SH-SY5Y (cell line): ENCODE measurements around the gene ADGRD2.

Experiments used
- GATA2 ChIP-seq: IDR thresholded peaks from 2 replicates; pipeline ENCODE4 v1.6.1; 2011; ENCODE audit warnings: mild to moderate bottlenecking, low read depth, low read length
- GATA3 ChIP-seq: IDR thresholded peaks from 2 replicates; pipeline ENCODE4 v1.6.1; 2011; ENCODE audit warnings: low read depth, mild to moderate bottlenecking, low read length, moderate library complexity

Gene ADGRD2

DNA sequence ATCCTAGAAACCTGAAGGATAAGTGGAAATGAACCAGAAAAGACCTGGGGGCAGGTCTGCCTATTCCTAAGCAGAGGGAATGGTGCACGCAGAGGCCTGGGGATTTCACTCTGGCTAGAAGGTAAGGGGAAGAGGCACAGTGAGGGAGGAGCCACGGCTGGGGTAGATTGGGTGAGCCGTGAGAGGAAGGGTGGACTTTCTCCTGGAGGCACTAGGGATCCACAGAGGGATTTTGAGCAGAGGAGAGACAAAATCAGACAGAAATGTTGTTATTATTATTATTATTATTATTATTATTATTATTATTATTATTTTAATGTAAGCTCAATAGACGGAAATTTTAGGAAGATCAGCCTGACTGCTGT, 3.0 kb upstream of the ADGRD2 start:
- no peak for TF ChIP-seq GATA2
- no peak for TF ChIP-seq GATA3

- TF ChIP-seq GATA3 (no peak), GATA2 (no peak)
These were observed 2.2 kb upstream of the ADGRD2 start for GRCh38 chr9:124448019-124448418.

GRCh38 chr9:124449381-124450151, 685 bp upstream of the ADGRD2 start:
- TF ChIP-seq GATA2 = no peak
- no peak for TF ChIP-seq GATA3

GRCh38 chr9:124450931-124451661, 845 bp downstream of the ADGRD2 start:
- TF ChIP-seq GATA3 (no peak), GATA2 (no peak)

DNA sequence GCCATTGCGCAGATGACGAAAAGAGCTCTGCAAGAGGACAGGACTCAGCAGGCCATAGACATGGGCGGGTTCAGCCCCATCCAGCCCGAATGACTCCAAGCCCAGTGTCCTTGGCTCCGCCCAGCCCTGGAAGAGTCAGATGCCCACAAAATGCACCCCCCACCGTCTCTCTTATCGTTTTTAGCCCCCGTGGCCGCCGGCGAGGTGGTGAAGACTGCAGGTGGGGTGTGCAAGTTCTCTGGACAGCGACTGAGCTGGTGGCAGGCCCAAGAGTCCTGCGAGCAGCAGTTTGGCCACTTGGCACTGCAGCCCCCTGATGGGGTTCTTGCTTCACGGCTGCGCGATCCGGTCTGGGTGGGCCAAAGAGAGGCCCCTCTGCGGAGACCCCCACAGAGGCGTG, 2.1 kb downstream of the ADGRD2 start:
- TF ChIP-seq GATA2 = no peak
- no peak for TF ChIP-seq GATA3

DNA sequence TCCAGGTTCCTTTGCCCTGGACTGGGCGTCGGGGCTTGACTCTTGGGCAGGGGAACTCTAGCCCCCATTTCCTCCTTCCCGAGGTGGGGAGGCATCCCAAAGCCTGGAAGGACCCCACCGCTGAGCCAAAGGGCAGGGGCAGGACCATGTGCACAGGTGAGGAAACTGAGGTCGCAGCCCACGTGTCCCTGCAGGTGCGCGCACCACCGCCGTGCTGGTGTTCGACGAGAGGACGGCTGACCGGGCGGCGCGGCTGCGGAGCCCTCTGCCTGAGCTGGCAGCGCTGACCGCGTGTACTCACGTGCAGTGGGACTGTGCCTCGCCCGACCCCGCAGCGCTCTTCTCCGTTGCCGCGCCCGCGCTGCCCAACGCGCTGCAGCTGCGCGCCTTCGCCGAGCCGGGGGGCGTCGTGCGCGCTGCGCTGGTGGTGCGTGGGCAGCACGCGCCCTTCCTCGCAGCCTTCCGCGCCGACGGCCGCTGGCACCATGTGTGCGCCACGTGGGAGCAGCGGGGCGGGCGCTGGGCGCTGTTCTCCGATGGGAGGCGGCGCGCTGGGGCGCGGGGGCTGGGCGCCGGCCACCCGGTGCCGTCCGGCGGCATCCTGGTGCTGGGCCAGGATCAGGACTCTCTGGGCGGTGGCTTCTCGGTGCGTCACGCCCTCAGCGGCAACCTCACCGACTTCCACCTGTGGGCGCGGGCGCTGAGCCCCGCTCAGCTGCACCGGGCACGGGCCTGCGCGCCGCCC, 2.8 kb downstream of the ADGRD2 start:
- TF ChIP-seq GATA2 (no peak), GATA3 (no peak)

GRCh38 chr9:124453586-124454191, 3.4 kb downstream of the ADGRD2 start:
- no peak for TF ChIP-seq GATA3
- no peak for TF ChIP-seq GATA2

DNA sequence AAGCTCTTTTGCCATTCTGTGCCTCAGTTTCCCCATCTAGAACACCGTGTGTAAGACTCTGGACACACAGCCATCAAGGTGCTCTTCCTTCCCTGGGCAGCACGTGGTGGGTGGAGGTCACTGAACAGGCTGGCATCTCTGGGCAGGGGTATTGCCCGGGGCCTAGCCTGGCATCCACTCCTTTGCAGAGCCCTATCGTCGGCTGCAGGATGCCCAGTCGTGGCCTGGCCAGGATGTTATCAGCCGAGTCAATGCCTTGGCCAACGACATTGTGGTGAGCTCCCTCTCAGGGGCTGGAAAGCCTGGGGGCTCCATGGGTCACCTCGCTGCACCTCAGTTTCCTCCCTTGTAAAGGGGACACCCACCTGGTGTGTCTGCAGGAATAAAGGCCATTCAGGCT, 4.0 kb downstream of the ADGRD2 start:
- TF ChIP-seq GATA2 (no peak), GATA3 (no peak)

- no peak for TF ChIP-seq GATA2
- no peak for TF ChIP-seq GATA3
These were observed 4.7 kb downstream of the ADGRD2 start for GRCh38 chr9:124454791-124455443.

DNA sequence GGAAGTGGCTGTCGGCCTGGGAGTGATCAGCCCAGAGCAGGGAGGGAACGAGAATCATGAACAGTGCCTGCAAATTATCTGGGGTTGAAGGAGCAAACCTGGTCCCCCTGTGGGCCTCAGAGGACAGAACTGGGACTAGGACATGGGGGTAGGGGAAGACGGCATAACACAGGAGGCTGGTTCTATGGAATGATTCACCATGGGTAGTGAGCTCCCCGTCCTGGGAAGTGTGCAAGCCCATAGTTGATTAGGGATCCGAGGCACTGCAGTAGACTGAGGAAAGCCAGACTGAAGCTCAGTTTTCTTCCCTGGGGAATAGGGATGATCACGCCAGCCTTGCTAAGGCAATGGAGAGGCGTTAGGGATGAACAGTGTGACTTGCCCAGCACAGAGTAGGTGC, 5.6 kb downstream of the ADGRD2 start:
- no peak for TF ChIP-seq GATA3
- no peak for TF ChIP-seq GATA2

DNA sequence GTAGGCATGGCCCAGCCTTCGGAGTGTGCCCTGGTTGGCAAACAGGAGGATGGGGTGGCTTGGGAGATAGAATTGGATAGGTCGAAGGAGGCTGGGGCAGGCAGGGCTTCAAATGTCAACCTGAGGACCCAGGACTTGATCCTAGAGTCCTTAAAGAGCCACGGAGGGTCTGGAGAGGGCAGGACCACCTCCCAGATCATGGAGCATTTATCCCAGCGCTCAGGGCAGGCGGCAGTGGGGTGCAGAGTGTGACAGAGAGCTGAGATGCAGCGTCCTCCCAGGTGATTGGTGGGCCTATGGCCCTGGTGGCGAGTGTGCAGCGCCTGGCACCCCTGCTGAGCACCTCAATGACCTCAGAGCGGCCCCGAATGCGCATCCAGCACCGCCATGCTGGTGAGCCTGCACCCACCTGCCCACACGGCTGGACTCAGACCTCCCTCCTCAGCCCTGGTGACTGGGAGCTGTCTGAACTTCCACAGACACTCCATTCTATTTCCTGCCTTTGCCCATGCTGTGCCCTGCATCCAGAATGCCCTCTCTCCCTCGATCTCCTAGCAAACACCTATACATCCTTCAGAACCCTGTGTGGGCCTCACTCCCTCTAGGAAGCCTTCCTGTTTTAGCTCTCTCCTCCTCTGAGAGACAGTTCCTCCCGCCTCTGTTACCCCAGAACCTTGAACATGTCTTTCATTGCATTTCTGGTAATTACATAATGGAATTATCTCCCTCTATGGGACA, 6.3 kb downstream of the ADGRD2 start:
- TF ChIP-seq GATA2 = no peak
- TF ChIP-seq GATA3 = no peak

GRCh38 chr9:124457079-124457886, 7.0 kb downstream of the ADGRD2 start:
- TF ChIP-seq GATA2 (no peak), GATA3 (no peak)

DNA sequence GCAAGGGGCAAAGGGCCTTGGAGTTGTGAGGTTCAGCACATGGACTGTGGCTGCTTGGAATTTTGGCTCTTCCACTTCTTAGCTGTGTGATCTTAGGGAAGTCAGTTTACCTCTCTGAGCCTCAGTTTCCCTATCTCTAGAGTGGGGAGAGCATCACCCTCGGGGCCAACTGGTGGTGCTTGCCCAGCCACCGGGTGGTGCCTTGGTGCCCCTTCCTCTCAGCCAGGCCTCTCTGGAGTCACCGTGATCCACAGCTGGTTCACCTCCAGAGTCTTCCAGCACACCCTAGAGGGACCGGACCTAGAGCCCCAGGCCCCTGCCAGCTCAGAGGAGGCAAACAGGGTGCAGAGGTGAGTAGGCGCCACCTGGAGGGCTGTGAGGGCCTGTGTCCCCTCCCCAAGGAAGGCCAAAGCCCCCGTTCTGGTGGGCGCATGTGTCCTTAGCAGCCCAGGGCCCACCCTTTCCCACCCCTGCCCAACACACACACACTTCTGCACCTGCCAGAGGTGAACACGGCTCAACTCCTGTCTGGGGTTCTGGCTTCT, 7.7 kb downstream of the ADGRD2 start:
- TF ChIP-seq GATA2 (no peak), GATA3 (no peak)
